ENCODE data around the gene EGFR. TPM values are rescaled to one million over a fixed set of nuclear protein-coding genes. Genes with fewer than 3 reads are reported as not detected.

Gene EGFR
- 31.7 and 35.5 TPM in 2 replicates for total RNA-seq

DNA sequence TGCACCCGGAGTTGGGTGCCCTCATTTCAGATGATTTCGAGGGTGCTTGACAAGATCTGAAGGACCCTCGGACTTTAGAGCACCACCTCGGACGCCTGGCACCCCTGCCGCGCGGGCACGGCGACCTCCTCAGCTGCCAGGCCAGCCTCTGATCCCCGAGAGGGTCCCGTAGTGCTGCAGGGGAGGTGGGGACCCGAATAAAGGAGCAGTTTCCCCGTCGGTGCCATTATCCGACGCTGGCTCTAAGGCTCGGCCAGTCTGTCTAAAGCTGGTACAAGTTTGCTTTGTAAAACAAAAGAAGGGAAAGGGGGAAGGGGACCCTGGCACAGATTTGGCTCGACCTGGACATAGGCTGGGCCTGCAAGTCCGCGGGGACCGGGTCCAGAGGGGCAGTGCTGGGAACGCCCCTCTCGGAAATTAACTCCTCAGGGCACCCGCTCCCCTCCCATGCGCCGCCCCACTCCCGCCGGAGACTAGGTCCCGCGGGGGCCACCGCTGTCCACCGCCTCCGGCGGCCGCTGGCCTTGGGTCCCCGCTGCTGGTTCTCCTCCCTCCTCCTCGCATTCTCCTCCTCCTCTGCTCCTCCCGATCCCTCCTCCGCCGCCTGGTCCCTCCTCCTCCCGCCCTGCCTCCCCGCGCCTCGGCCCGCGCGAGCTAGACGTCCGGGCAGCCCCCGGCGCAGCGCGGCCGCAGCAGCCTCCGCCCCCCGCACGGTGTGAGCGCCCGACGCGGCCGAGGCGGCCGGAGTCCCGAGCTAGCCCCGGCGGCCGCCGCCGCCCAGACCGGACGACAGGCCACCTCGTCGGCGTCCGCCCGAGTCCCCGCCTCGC, at the start of gene EGFR:
Gene EGFR, plus strand, starts transcription at position 657 of the 830 bp plus-strand sequence. CDS start 261 bp downstream, outside the sequence.

All from bronchial smooth muscle cell (primary cell).